CD4-positive, alpha-beta T cell treated with Interleukin-4 for 1 hour (primary cell): ENCODE data around the gene SMOC2.

Experiments
- DNase-seq, 2 donors: peaks; one replicate each; pipeline ENCODE4 v3.0.0-alpha.2; 2020 to 2022

The SMOC2 gene

GRCh38 chr6:168415993-168416530, 24.9 kb upstream of the SMOC2 start:
- DNase-seq, result no peak

GRCh38 chr6:168416531-168416930, 24.5 kb upstream of the SMOC2 start:
- DNase-seq, result no peak

- no peak for DNase-seq
Observed at GRCh38 chr6:168417191-168417590, 23.8 kb upstream of the SMOC2 start.

- no peak for DNase-seq
Observed at GRCh38 chr6:168417679-168418557, 23.1 kb upstream of the SMOC2 start.

- DNase-seq, result no peak
Observed at GRCh38 chr6:168418711-168419121, 22.3 kb upstream of the SMOC2 start.

GRCh38 chr6:168419569-168419968, 21.4 kb upstream of the SMOC2 start:
- no peak for DNase-seq

GRCh38 chr6:168420084-168420483, 20.9 kb upstream of the SMOC2 start:
- no peak for DNase-seq

GRCh38 chr6:168420706-168421105, 20.3 kb upstream of the SMOC2 start:
- DNase-seq, result no peak

GRCh38 chr6:168427184-168427583, 13.8 kb upstream of the SMOC2 start:
- DNase-seq, result no peak

GRCh38 chr6:168428052-168428826, 12.7 kb upstream of the SMOC2 start:
- DNase-seq, result no peak

- DNase-seq, result no peak
Observed at GRCh38 chr6:168428863-168429262, 12.1 kb upstream of the SMOC2 start.

GRCh38 chr6:168432196-168432595, 8.8 kb upstream of the SMOC2 start:
- no peak for DNase-seq

- DNase-seq, result no peak
Observed at GRCh38 chr6:168433898-168434297, 7.1 kb upstream of the SMOC2 start.

- no peak for DNase-seq
Observed at GRCh38 chr6:168434505-168434904, 6.5 kb upstream of the SMOC2 start.

GRCh38 chr6:168437751-168438150, 3.2 kb upstream of the SMOC2 start:
- no peak for DNase-seq

- DNase-seq, result no peak
Observed at GRCh38 chr6:168438783-168439520, 2.0 kb upstream of the SMOC2 start.

- no peak for DNase-seq
Observed at GRCh38 chr6:168439794-168440450, 1.1 kb upstream of the SMOC2 start.

GRCh38 chr6:168441434-168442391, 729 bp downstream of the SMOC2 start:
- no peak for DNase-seq

GRCh38 chr6:168442646-168443045, 1.7 kb downstream of the SMOC2 start:
- DNase-seq, result no peak

GRCh38 chr6:168447282-168447681, 6.3 kb downstream of the SMOC2 start:
- DNase-seq, result no peak

GRCh38 chr6:168447700-168448099, 6.7 kb downstream of the SMOC2 start:
- DNase-seq, result no peak
